HG02884 (cell line): Measurements from ENCODE around the gene HAO2.
"Not testable (repeated sequence)": the region's sequence is repeated elsewhere in the genome, so short reads cannot be mapped to it uniquely, and the experiment has no call there.

ENCODE experiments used
- ATAC-seq: cut with Tn5 transposase; IDR thresholded peaks from one replicate; pipeline ENCODE4 v1.9.1; 2021; ENCODE audit warnings: mild to moderate bottlenecking, moderate library complexity; ENCODE audit not compliant: unreplicated experiment

The HAO2 gene

GRCh38 chr1:119376594-119376993 lies 8.0 kb downstream of the HAO2 start:
- ATAC-seq: no peak

GRCh38 chr1:119377594-119377993 lies 9.0 kb downstream of the HAO2 start:
- not testable (repeated sequence) for ATAC-seq

DNA sequence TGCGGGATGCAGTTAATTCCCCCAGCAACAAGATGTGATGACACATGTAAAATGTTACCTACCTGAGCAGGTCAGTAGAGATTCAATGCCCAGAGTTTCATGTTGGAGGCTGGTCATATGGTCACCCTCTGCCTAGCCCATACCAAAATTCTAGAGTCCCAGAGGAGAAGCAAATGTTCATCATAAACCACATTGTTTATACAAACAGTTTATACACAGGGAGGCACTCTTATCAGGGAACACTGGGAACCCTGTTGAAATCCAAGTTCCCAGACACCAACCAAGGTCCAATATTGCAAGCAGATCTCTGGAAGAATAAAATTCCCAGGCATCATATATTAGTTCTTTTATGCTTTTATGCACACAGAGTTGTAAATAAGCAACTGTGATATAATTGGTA lies 10.5 kb downstream of the HAO2 start:
- no peak for ATAC-seq

- ATAC-seq: no peak
These were observed 11.7 kb downstream of the HAO2 start for GRCh38 chr1:119380304-119380703.

DNA sequence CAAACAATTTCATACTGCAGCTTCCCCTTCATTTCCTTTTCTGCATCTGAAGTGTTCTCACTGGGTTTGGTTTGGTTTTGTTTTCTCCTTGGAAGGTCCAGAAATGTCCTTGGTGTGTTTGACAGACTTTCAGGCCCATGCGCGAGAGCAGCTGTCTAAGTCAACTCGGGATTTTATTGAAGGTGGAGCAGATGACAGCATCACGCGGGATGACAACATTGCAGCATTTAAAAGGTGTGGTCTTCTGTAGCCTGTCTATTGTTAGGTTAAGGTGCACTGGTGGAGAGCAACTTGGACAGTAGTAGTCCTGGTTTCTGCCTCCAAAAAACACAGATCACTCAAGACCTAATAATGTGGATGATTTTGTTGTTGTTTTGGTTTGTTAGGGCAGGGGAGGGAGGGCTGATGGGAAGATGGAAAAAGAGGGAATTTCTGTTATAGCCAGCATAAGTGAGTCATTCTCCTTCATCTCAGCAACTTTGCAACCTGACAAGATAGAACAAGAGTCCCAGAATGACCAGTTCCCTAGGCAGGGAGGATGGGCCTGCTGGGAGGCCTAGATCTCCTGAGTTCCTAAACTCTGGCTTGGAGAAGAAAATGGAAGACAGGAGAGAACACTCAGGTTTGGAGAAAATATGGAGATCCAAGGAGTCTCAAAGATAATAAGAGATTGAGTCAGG lies 12.5 kb downstream of the HAO2 start:
- no peak for ATAC-seq

DNA sequence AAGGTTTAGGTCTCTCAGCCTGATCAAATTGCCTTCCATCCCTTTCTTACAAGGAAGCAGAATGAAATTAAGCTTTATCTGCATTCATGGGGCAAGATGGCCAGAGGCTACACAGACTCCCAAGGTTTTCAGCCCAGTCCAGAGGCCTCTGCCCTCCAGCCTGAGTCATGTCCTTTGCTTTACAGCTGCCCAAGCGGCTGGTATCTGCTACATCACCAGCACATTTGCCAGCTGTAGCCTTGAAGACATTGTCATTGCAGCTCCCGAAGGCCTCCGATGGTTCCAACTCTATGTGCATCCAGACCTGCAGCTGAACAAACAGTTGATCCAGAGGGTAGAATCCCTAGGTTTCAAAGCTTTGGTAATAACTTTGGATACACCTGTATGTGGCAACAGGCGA lies 16.0 kb downstream of the HAO2 start:
- no peak for ATAC-seq

DNA sequence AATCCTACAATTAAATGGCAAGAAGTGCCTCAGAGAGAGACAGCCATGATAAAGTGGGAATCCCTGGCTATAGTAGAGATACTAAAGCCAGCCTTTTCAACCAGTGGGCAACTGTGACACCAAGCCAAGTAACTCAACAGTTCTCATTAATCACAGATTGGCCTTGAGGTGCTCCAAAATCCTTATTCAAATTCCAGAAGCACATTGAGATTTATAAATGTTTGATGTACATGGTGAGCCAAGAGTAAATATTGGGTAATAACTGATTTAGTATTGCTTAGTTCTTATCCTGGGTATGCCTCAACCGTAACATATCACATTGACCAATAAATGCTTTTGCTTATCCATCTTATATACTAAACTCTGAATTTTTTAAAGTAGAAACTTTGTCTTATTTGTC lies 17.1 kb downstream of the HAO2 start:
- ATAC-seq: no peak

- no peak for ATAC-seq
These were observed 19.3 kb downstream of the HAO2 start for GRCh38 chr1:119387858-119388257.

GRCh38 chr1:119388450-119388849 lies 19.9 kb downstream of the HAO2 start:
- ATAC-seq: no peak

DNA sequence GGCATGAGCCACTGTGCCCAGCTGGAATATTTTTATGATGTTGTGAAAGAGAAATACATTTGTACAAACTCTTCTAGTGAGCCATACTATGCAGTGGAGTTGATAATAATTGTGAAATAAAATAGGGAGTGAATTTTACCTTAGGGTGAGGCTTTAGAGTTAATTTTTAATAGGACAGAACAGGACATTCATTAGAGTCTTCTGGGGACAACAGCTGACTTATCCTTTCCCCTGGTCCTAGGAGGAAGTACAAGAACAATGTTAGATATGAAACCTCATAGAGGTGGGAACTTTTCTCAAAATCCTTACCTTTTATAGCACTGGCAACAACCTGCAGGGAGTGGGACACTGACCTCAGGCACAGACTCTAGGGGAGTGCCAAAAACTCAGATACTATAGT lies 21.9 kb downstream of the HAO2 start:
- ATAC-seq: no peak

GRCh38 chr1:119391749-119392148 lies 23.2 kb downstream of the HAO2 start:
- no peak for ATAC-seq

- no peak for ATAC-seq
These were observed 25.5 kb downstream of the HAO2 start for GRCh38 chr1:119394085-119394484.

DNA sequence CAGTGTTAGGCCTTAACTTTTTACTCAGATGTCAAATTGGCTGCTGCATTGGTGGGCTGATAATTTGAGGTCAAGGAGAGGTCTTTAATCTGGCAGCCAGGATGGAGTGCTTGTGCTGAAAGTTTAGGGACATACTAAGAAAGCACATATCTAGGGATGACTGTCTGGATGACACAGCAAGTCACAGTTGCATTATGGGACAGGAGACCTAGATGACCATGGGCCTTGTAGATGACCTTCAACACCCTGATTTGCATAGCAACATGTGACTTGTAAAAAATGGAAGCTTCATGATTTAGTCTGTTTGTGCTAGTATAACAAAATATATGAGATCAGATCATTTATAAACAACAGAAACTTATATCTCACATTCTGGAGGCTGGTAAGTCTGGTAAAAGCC lies 28.4 kb downstream of the HAO2 start:
- no peak for ATAC-seq

DNA sequence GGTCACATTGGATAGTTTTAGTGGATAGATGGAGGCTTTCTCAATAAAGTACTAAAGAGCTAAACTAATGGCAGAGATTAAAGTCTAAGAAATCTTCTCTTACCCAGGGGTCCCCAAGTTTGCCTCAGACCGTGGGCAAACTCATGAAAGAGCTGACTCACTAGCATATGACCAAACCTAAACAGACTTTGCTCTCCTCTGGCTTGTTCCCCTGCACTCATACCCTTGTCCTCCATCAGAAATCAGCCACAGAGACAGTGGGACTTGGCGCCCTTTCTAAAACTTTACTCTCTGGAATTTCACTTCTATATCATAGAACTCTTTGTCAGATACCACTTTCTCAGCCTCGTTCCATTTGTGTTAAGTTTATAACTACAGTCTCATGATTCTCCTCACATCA lies 29.4 kb downstream of the HAO2 start:
- ATAC-seq: no peak

DNA sequence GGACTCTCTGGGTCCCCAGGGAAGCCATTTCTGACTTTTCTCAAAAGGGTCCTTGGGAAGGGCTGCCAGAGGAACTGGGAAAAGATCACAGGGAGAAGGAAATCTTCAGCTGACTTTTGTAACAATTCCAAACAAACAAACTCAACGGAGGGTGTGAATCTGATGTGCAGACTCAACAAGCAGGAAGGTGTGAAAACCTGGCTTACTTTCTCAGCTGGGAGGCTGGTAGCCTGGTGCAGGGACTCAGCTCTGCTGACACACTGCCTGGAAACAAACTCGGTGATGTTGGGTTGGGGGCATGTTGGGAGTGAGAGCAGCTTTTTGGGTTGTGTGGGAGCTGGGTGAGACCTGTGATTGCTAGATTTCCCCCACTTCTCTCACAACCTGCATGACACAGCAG lies 36.2 kb downstream of the HAO2 start:
- ATAC-seq: no peak

DNA sequence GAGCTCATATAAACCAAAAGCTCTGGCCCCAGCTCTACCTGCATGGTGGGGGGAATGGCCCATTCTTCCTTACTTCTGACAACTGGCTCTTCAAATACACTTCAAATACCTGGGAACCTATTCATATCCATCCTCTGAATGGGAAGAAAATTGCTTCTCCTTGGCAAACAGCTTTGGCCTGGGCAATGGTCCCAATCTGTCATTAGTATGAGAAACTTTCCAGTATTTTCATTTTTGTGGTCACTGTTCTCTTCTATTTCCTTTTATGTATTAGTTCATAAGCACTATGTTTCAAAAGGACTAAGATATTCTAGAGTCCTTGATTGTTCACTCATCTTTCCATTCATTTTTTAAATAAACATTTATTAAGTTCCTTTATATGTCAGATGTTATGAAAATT lies 41.1 kb downstream of the HAO2 start:
- no peak for ATAC-seq

- no peak for ATAC-seq
These were observed 42.4 kb downstream of the HAO2 start for GRCh38 chr1:119410961-119411360.

DNA sequence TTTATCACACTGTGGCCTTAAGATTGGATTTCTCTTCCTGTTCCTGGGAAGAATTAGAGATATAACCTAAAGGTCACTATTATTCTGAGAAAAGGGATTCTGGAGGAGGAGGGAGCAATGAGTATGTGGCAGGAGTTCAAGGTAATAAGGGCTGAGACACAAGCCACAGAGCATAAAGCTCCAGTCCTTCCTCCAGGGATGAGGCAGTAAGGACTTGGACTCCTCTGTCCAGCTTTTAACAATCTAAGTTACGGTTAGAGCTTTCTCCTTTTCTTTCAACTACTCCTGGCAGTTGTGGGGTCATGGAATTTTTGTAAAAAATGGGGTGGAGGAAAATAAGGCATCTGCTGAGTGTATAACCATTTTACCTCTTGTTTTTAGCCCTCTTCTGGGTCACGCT lies 46.4 kb downstream of the HAO2 start, which contains the start of gene HSD3B2:
TSS of gene HSD3B2 (plus strand) at position 201 of the 400 bp plus-strand sequence. CDS start 270 bp downstream, outside the sequence.
- no peak for ATAC-seq

DNA sequence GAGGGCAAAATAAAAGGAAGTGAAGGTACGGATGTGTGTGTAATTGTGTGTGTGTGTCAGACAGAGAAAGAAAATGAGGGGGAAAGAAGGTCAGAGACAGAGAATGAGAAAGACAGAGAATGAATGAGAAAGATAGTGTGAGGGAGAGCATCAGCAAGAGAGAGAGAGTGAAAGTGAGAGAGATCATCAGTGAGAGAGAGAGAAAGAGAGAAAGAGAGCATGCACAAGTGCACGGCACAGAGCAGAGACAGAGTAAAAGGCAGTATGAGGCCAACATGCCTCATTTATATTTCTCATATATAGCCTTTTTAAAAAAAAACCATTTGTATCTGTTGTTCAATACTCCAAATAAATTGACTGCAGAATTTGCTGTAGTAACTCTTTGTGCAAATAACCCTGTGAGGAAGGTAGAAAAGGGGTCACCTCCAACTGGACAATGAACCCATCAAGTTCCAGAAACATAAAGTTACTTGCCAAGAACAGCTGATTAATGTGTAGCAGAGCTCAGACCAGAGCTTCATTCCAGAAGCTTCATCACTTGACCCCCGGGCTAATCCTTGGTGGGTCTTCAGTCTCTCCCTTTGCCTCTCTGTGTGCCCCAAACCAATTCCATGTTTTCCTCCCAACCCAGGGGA lies 47.5 kb downstream of the HAO2 start:
- ATAC-seq: no peak

GRCh38 chr1:119419109-119419508 lies 50.5 kb downstream of the HAO2 start:
- ATAC-seq: no peak

GRCh38 chr1:119420638-119421037 lies 52.1 kb downstream of the HAO2 start:
- ATAC-seq: no peak

GRCh38 chr1:119422631-119423030 lies 54.0 kb downstream of the HAO2 start:
- ATAC-seq: no peak

- no peak for ATAC-seq
These were observed 60.4 kb downstream of the HAO2 start for GRCh38 chr1:119428991-119429390.
